ENCODE results near the gene CMTM7.
"Not testable (repeated sequence)": the region's sequence is repeated elsewhere in the genome, so short reads cannot be mapped to it uniquely, and the experiment has no call there.

Gene CMTM7

GRCh38 chr3:32436816-32437189, 45.1 kb downstream of the CMTM7 start:
- DNase-seq (ENCODE audit: low read depth in 2 of 2), result no peak

- DNase-seq (ENCODE audit: low read depth in 2 of 2), result no peak
Measured at GRCh38 chr3:32437896-32438295, 46.2 kb downstream of the CMTM7 start.

GRCh38 chr3:32438596-32439344, 47.1 kb downstream of the CMTM7 start:
- DNase-seq (ENCODE audit: low read depth in 2 of 2), result no peak

- DNase-seq (ENCODE audit: low read depth in 2 of 2), result not testable (repeated sequence)
Measured at GRCh38 chr3:32439421-32439820, 47.8 kb downstream of the CMTM7 start.

GRCh38 chr3:32440611-32441350, 49.1 kb downstream of the CMTM7 start:
- no peak for DNase-seq (ENCODE audit: low read depth in 2 of 2)

GRCh38 chr3:32442766-32443165, 51.1 kb downstream of the CMTM7 start:
- DNase-seq (ENCODE audit: low read depth in 2 of 2), result no peak

- no peak for DNase-seq (ENCODE audit: low read depth in 2 of 2)
Measured at GRCh38 chr3:32443478-32443877, 51.8 kb downstream of the CMTM7 start.

GRCh38 chr3:32447865-32448400, 56.3 kb downstream of the CMTM7 start:
- no peak for DNase-seq (ENCODE audit: low read depth in 2 of 2)

GRCh38 chr3:32448686-32449474, 57.2 kb downstream of the CMTM7 start:
- DNase-seq (ENCODE audit: low read depth in 2 of 2), result no peak

GRCh38 chr3:32449691-32450090, 58.0 kb downstream of the CMTM7 start:
- DNase-seq (ENCODE audit: low read depth in 2 of 2), result no peak

GRCh38 chr3:32450426-32450825, 58.8 kb downstream of the CMTM7 start:
- no peak for DNase-seq (ENCODE audit: low read depth in 2 of 2)

- DNase-seq (ENCODE audit: low read depth in 2 of 2), result no peak
Measured at GRCh38 chr3:32450992-32451659, 59.5 kb downstream of the CMTM7 start.

GRCh38 chr3:32452009-32452408, 60.4 kb downstream of the CMTM7 start:
- no peak for DNase-seq (ENCODE audit: low read depth in 2 of 2)

GRCh38 chr3:32453346-32453745, 61.7 kb downstream of the CMTM7 start:
- DNase-seq (ENCODE audit: low read depth in 2 of 2), result no peak

GRCh38 chr3:32454111-32454510, 62.5 kb downstream of the CMTM7 start:
- no peak for DNase-seq (ENCODE audit: low read depth in 2 of 2)

- no peak for DNase-seq (ENCODE audit: low read depth in 2 of 2)
Measured at GRCh38 chr3:32454731-32455608, 63.3 kb downstream of the CMTM7 start.

GRCh38 chr3:32455609-32456428, 64.2 kb downstream of the CMTM7 start:
- no peak for DNase-seq (ENCODE audit: low read depth in 2 of 2)

GRCh38 chr3:32456429-32457130, 64.9 kb downstream of the CMTM7 start:
- DNase-seq (ENCODE audit: low read depth in 2 of 2), result no peak

GRCh38 chr3:32457971-32458471, 66.4 kb downstream of the CMTM7 start:
- peak; percentile 24 to 37 for DNase-seq (ENCODE audit: low read depth in 2 of 2)

All from stimulated activated CD8-positive, alpha-beta memory T cell treated with anti-CD3 and anti-CD28 coated beads, Interleukin-2, amount 100 ng/mL, for 1 hour (primary cell).